ENCODE measurements around the gene RAB20. TPM values are rescaled to one million over a fixed set of nuclear protein-coding genes. Genes with fewer than 3 reads are reported as not detected.
A peak's percentile ranks its signal among the peaks of the same experiment; 100 is the strongest.

RAB20 gene
- total RNA-seq, 2 experiments from 2014 or later = 6.9 to 7.2 TPM

GRCh38 chr13:110528911-110529310 lies 32.6 kb downstream of the RAB20 start:
- no peaks in the 10 kb centered on the region for H3K9me3 Mint-ChIP-seq
- DNase-seq = no peak
- no peak overlapping the region for H3K4me3 Mint-ChIP-seq
- ChIA-PET CTCF (interaction anchor here (0.7 to 1.4 kb wide), 2 partner anchors 10 to 73 kb away, joined by 3 to 4 read pairs; no protein-coding TSS in a partner anchor), POLR2A (no interaction called here)
- H3K36me3 Mint-ChIP-seq (ENCODE audit: low read depth) = peaks cover under 1% of the 10 kb centered on the region
- H3K4me1 Mint-ChIP-seq = peaks cover 27% of the 10 kb centered on the region
- no peaks in the 10 kb centered on the region for H3K27me3 Mint-ChIP-seq
- no peak overlapping the region for H3K27ac Mint-ChIP-seq

GRCh38 chr13:110528371-110528770 lies 33.2 kb downstream of the RAB20 start:
- H3K27ac Mint-ChIP-seq = no peak overlapping the region
- H3K27me3 Mint-ChIP-seq = no peaks in the 10 kb centered on the region
- ChIA-PET CTCF (interaction anchor here (0.7 to 1.4 kb wide), 2 partner anchors 10 to 72 kb away, joined by 3 to 4 read pairs; no protein-coding TSS in a partner anchor), POLR2A (no interaction called here)
- DNase-seq = no peak
- peaks cover 31% of the 10 kb centered on the region for H3K4me1 Mint-ChIP-seq
- H3K4me3 Mint-ChIP-seq = no peak overlapping the region
- peaks cover 6% of the 10 kb centered on the region for H3K36me3 Mint-ChIP-seq (ENCODE audit: low read depth)
- no peaks in the 10 kb centered on the region for H3K9me3 Mint-ChIP-seq

- POLR2A ChIA-PET = interaction anchor here (0.8 kb wide), 1 partner anchor 9 kb away, joined by 3 read pairs; no protein-coding TSS in a partner anchor
- peaks cover 6% of the 10 kb centered on the region for H3K36me3 Mint-ChIP-seq (ENCODE audit: low read depth)
- peaks cover 42% of the 10 kb centered on the region for H3K4me1 Mint-ChIP-seq
- no peak overlapping the region for H3K27ac Mint-ChIP-seq
- H3K4me3 Mint-ChIP-seq = no peak overlapping the region
- no peaks in the 10 kb centered on the region for H3K27me3 Mint-ChIP-seq
- DNase-seq = no peak
- CTCF ChIA-PET = interaction anchor here (1.2 to 1.3 kb wide), 2 partner anchors 10 to 70 kb away, joined by 4 to 6 read pairs; no protein-coding TSS in a partner anchor
- no peaks in the 10 kb centered on the region for H3K9me3 Mint-ChIP-seq
Observed at GRCh38 chr13:110525328-110526319, 35.9 kb downstream of the RAB20 start.

GRCh38 chr13:110524541-110525257 lies 36.8 kb downstream of the RAB20 start:
- H3K27ac Mint-ChIP-seq = peak overlapping the region; percentile 42
- CTCF ChIA-PET = interaction anchor here (1.2 kb wide), 1 partner anchor 69 kb away, joined by 3 read pairs; no protein-coding TSS in a partner anchor
- POLR2A ChIA-PET = no interaction called here
- H3K9me3 Mint-ChIP-seq = no peaks in the 10 kb centered on the region
- DNase-seq = peak; percentile 56
- H3K36me3 Mint-ChIP-seq (ENCODE audit: low read depth) = peaks cover 9% of the 10 kb centered on the region
- peaks cover 46% of the 10 kb centered on the region for H3K4me1 Mint-ChIP-seq
- H3K27me3 Mint-ChIP-seq = no peaks in the 10 kb centered on the region
- H3K4me3 Mint-ChIP-seq = no peak overlapping the region

- H3K9me3 Mint-ChIP-seq = no peaks in the 10 kb centered on the region
- peaks cover 46% of the 10 kb centered on the region for H3K4me1 Mint-ChIP-seq
- DNase-seq = no peak
- H3K27ac Mint-ChIP-seq = peak overlapping the region; percentile 36
- ChIA-PET CTCF (interaction anchor here (1.2 kb wide), 1 partner anchor 68 kb away, joined by 3 read pairs; no protein-coding TSS in a partner anchor), POLR2A (no interaction called here)
- no peak overlapping the region for H3K4me3 Mint-ChIP-seq
- no peaks in the 10 kb centered on the region for H3K27me3 Mint-ChIP-seq
- peaks cover 9% of the 10 kb centered on the region for H3K36me3 Mint-ChIP-seq (ENCODE audit: low read depth)
Observed at GRCh38 chr13:110523838-110524540, 37.5 kb downstream of the RAB20 start.

- no peak overlapping the region for H3K27ac Mint-ChIP-seq
- H3K4me1 Mint-ChIP-seq = peaks cover 46% of the 10 kb centered on the region
- H3K4me3 Mint-ChIP-seq = no peak overlapping the region
- H3K36me3 Mint-ChIP-seq (ENCODE audit: low read depth) = peaks cover 9% of the 10 kb centered on the region
- DNase-seq = no peak
- CTCF ChIA-PET = no interaction called here
- POLR2A ChIA-PET = no interaction called here
- H3K27me3 Mint-ChIP-seq = no peaks in the 10 kb centered on the region
- H3K9me3 Mint-ChIP-seq = no peaks in the 10 kb centered on the region
Observed at GRCh38 chr13:110523180-110523579, 38.3 kb downstream of the RAB20 start.

- Mint-ChIP-seq H3K4me3 (no peak overlapping the region), H3K36me3 (ENCODE audit: low read depth) (peaks cover 9% of the 10 kb centered on the region), H3K27me3 (no peaks in the 10 kb centered on the region), H3K27ac (no peak overlapping the region), H3K9me3 (no peaks in the 10 kb centered on the region), H3K4me1 (peaks cover 46% of the 10 kb centered on the region)
- DNase-seq = no peak
- POLR2A ChIA-PET = no interaction called here
- CTCF ChIA-PET = interaction anchor here (1.4 kb wide), 1 partner anchor 67 kb away, joined by 3 read pairs; no protein-coding TSS in a partner anchor
Observed at GRCh38 chr13:110522721-110523120, 38.8 kb downstream of the RAB20 start.

GRCh38 chr13:110521946-110522345 lies 39.6 kb downstream of the RAB20 start:
- no peak for DNase-seq
- Mint-ChIP-seq H3K4me1 (peaks cover 51% of the 10 kb centered on the region), H3K36me3 (ENCODE audit: low read depth) (peaks cover 9% of the 10 kb centered on the region), H3K9me3 (no peaks in the 10 kb centered on the region), H3K27me3 (no peaks in the 10 kb centered on the region), H3K4me3 (no peak overlapping the region), H3K27ac (no peak overlapping the region)
- CTCF ChIA-PET = interaction anchor here (1.4 kb wide), 1 partner anchor 66 kb away, joined by 3 read pairs; no protein-coding TSS in a partner anchor
- POLR2A ChIA-PET = no interaction called here

- peaks cover 51% of the 10 kb centered on the region for H3K4me1 Mint-ChIP-seq
- H3K27me3 Mint-ChIP-seq = no peaks in the 10 kb centered on the region
- no peak for DNase-seq
- no peak overlapping the region for H3K4me3 Mint-ChIP-seq
- no peaks in the 10 kb centered on the region for H3K9me3 Mint-ChIP-seq
- ChIA-PET CTCF (interaction anchor here (1.4 kb wide), 1 partner anchor 65 kb away, joined by 3 read pairs; no protein-coding TSS in a partner anchor), POLR2A (interaction anchor here (0.9 kb wide), 1 partner anchor 14 kb away, joined by 3 read pairs; no protein-coding TSS in a partner anchor)
- peaks cover 9% of the 10 kb centered on the region for H3K36me3 Mint-ChIP-seq (ENCODE audit: low read depth)
- H3K27ac Mint-ChIP-seq = no peak overlapping the region
Observed at GRCh38 chr13:110521296-110521680, 40.2 kb downstream of the RAB20 start.

GRCh38 chr13:110520431-110521295 lies 40.9 kb downstream of the RAB20 start:
- H3K4me1 Mint-ChIP-seq = peaks cover 51% of the 10 kb centered on the region
- no peak overlapping the region for H3K27ac Mint-ChIP-seq
- ChIA-PET CTCF (no interaction called here), POLR2A (interaction anchor here (0.9 kb wide), 1 partner anchor 15 kb away, joined by 3 read pairs; no protein-coding TSS in a partner anchor)
- H3K27me3 Mint-ChIP-seq = no peaks in the 10 kb centered on the region
- DNase-seq = no peak
- peaks cover 9% of the 10 kb centered on the region for H3K36me3 Mint-ChIP-seq (ENCODE audit: low read depth)
- no peaks in the 10 kb centered on the region for H3K9me3 Mint-ChIP-seq
- no peak overlapping the region for H3K4me3 Mint-ChIP-seq

GRCh38 chr13:110519506-110519905 lies 42.0 kb downstream of the RAB20 start:
- Mint-ChIP-seq H3K9me3 (peaks cover 5% of the 10 kb centered on the region), H3K4me3 (no peak overlapping the region), H3K36me3 (ENCODE audit: low read depth) (peaks cover 14% of the 10 kb centered on the region), H3K27me3 (no peaks in the 10 kb centered on the region), H3K4me1 (peaks cover 51% of the 10 kb centered on the region), H3K27ac (no peak overlapping the region)
- CTCF ChIA-PET = interaction anchor here (0.5 kb wide), 1 partner anchor 188 kb away, joined by 3 read pairs; no protein-coding TSS in a partner anchor
- DNase-seq = no peak
- POLR2A ChIA-PET = no interaction called here

- no peak for DNase-seq
- H3K4me3 Mint-ChIP-seq = no peak overlapping the region
- no peaks in the 10 kb centered on the region for H3K27me3 Mint-ChIP-seq
- H3K36me3 Mint-ChIP-seq (ENCODE audit: low read depth) = peaks cover 14% of the 10 kb centered on the region
- ChIA-PET POLR2A (no interaction called here), CTCF (interaction anchor here (0.5 kb wide), 1 partner anchor 189 kb away, joined by 3 read pairs; no protein-coding TSS in a partner anchor)
- H3K4me1 Mint-ChIP-seq = peaks cover 51% of the 10 kb centered on the region
- peaks cover 6% of the 10 kb centered on the region for H3K9me3 Mint-ChIP-seq
- H3K27ac Mint-ChIP-seq = no peak overlapping the region
Observed at GRCh38 chr13:110519046-110519445, 42.5 kb downstream of the RAB20 start.
